ENCODE data around the gene TMEM263.

Gene TMEM263

DNA sequence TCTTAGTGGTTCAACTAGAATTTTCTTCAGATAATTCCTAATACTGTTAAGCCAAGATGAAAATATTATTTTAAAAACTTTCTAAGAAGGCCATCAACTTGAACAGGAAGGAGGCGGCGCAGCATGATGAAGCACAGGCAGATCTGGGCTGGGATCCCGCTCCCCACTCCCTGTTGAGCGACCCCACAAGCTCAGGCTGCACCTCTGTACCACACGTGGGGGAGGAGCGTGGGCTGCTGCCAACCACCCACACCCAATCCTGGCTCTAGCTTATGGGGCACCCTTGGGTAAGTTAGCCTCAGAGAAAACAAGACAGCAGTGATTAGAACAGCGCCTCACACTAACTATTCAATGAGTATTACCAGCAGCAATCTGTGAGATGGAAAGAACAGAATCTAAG, 25.2 kb downstream of the TMEM263 start:
- TF ChIP-seq TAF1 (IDR thresholded peaks at IDR 0.05; ENCODE audit: borderline replicate concordance, insufficient read depth, low read length) (no peak), FOXP2 (optimal IDR thresholded peaks at IDR 0.05; ENCODE audit: borderline replicate concordance, extremely low read depth, extremely low read length, insufficient read depth) (no peak), POLR2AphosphoS5 (IDR thresholded peaks at IDR 0.05; ENCODE audit: low read depth, low read length) (no peak), SIN3A (IDR thresholded peaks at IDR 0.05; ENCODE audit: borderline replicate concordance, insufficient read depth, low read length) (no peak)
- TF ChIP-seq, protein P1, sequence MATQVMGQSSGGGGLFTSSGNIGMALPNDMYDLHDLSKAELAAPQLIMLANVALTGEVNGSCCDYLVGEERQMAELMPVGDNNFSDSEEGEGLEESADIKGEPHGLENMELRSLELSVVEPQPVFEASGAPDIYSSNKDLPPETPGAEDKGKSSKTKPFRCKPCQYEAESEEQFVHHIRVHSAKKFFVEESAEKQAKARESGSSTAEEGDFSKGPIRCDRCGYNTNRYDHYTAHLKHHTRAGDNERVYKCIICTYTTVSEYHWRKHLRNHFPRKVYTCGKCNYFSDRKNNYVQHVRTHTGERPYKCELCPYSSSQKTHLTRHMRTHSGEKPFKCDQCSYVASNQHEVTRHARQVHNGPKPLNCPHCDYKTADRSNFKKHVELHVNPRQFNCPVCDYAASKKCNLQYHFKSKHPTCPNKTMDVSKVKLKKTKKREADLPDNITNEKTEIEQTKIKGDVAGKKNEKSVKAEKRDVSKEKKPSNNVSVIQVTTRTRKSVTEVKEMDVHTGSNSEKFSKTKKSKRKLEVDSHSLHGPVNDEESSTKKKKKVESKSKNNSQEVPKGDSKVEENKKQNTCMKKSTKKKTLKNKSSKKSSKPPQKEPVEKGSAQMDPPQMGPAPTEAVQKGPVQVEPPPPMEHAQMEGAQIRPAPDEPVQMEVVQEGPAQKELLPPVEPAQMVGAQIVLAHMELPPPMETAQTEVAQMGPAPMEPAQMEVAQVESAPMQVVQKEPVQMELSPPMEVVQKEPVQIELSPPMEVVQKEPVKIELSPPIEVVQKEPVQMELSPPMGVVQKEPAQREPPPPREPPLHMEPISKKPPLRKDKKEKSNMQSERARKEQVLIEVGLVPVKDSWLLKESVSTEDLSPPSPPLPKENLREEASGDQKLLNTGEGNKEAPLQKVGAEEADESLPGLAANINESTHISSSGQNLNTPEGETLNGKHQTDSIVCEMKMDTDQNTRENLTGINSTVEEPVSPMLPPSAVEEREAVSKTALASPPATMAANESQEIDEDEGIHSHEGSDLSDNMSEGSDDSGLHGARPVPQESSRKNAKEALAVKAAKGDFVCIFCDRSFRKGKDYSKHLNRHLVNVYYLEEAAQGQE (IDR thresholded peaks at IDR 0.05; ENCODE audit: insufficient read depth in 1 of 2, low read depth in 2 of 2, low read length in 2 of 2) = no peak

DNA sequence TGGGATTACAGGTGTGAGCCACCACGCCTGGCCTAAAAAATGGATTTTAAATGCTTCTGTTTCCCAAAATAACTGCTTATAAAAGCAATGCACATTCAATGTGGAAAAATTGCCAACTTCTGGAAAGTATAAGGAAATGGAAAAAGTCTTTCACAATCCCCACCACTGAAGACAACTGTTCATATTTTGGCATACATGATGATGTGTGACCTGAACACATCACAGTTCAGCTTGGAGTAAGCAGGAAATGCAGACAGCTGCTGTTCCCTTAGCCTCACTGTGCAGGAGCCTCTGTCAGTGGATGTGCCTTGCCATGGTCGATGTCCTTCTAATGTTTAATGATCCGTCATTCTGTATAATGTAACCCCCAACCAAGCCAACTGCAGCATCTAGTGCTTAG, 26.1 kb downstream of the TMEM263 start:
- TF ChIP-seq, protein P1 (IDR thresholded peaks at IDR 0.05; ENCODE audit: insufficient read depth in 1 of 2, low read depth in 2 of 2, low read length in 2 of 2) = no peak
- no peak for TF ChIP-seq SIN3A (IDR thresholded peaks at IDR 0.05; ENCODE audit: borderline replicate concordance, insufficient read depth, low read length)
- TF ChIP-seq FOXP2 (optimal IDR thresholded peaks at IDR 0.05; ENCODE audit: borderline replicate concordance, extremely low read depth, extremely low read length, insufficient read depth) = no peak
- TF ChIP-seq TAF1 (IDR thresholded peaks at IDR 0.05; ENCODE audit: borderline replicate concordance, insufficient read depth, low read length) = no peak
- no peak for TF ChIP-seq POLR2AphosphoS5 (IDR thresholded peaks at IDR 0.05; ENCODE audit: low read depth, low read length)

DNA sequence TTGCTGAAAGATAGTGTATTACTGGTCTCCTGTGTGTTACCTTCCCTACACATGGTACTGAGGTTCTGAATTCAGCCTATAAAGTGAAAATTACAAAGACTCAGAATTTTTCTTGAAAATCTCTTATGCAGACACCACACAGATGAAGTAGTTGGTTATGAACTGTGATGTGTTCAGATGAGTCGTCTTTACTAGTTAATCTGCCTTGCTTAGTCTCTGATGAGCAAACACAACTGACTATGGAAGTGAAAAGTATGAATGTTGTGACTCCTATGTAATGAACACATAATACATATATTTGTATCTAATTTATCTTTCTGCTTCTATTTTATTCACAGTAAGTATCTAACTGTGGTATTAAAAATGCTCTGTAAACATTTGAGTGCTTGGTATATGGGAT, 26.5 kb downstream of the TMEM263 start:
- no peak for TF ChIP-seq TAF1 (IDR thresholded peaks at IDR 0.05; ENCODE audit: borderline replicate concordance, insufficient read depth, low read length)

DNA sequence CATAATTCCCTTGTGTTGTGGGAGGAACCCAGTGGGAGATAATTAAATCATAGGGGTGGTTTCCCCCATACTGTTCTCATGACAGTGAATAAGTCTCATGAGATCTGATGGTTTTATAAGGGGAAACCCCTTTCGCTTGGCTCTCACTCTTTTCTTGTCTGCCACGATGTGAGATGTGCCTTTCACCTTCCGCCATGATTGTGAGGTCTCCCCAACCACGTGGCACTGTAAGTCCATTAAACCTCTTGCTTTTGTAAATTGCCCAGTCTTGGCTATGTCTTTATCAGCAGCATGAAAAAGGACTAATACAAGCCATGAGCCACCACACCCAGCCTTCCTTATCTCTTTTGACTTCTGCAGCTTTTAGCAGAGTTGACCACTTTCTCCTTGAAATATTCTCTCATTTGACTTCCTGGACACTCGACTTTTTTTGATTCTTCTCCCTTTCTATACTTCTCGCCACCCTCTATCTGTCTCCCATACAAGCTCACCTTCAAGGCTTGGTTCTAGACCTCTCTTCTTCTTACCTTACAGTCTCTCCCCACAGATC, 29.0 kb downstream of the TMEM263 start:
- TF ChIP-seq TAF1 (IDR thresholded peaks at IDR 0.05; ENCODE audit: borderline replicate concordance, insufficient read depth, low read length) = no peak
- TF ChIP-seq FOXP2 (optimal IDR thresholded peaks at IDR 0.05; ENCODE audit: borderline replicate concordance, extremely low read depth, extremely low read length, insufficient read depth) = no peak
- TF ChIP-seq, protein P1 (IDR thresholded peaks at IDR 0.05; ENCODE audit: insufficient read depth in 1 of 2, low read depth in 2 of 2, low read length in 2 of 2) = no peak
- TF ChIP-seq SIN3A (IDR thresholded peaks at IDR 0.05; ENCODE audit: borderline replicate concordance, insufficient read depth, low read length) = no peak
- TF ChIP-seq POLR2AphosphoS5 (IDR thresholded peaks at IDR 0.05; ENCODE audit: low read depth, low read length) = no peak

DNA sequence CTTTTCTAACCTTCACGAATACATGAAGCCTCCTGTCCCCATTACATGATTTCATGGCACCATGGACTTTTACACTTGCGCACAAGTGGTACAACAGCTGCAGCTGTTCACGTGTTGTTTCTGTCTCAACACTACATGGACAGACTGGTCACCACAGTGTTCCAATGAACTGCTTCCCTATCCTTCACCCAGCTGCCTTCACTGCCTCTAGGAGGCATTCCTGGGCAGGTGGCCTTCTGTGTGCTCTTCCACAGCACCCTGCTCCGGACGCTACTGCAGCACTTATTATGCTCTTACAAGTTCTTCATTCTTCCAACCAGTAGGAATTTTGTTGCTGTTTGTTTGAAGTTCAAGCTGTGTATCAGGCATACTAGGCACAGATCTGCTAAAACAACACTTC, 29.8 kb downstream of the TMEM263 start:
- TF ChIP-seq TAF1 (IDR thresholded peaks at IDR 0.05; ENCODE audit: borderline replicate concordance, insufficient read depth, low read length) = no peak
- TF ChIP-seq POLR2AphosphoS5 (IDR thresholded peaks at IDR 0.05; ENCODE audit: low read depth, low read length) = no peak
- TF ChIP-seq, protein P1 (IDR thresholded peaks at IDR 0.05; ENCODE audit: insufficient read depth in 1 of 2, low read depth in 2 of 2, low read length in 2 of 2) = no peak
- TF ChIP-seq FOXP2 (optimal IDR thresholded peaks at IDR 0.05; ENCODE audit: borderline replicate concordance, extremely low read depth, extremely low read length, insufficient read depth) = no peak
- TF ChIP-seq SIN3A (IDR thresholded peaks at IDR 0.05; ENCODE audit: borderline replicate concordance, insufficient read depth, low read length) = no peak
